ENCODE data around the gene ZNF43.
"Not testable (repeated sequence)": the region's sequence is repeated elsewhere in the genome, so short reads cannot be mapped to it uniquely, and the experiment has no call there.

The ZNF43 gene

DNA sequence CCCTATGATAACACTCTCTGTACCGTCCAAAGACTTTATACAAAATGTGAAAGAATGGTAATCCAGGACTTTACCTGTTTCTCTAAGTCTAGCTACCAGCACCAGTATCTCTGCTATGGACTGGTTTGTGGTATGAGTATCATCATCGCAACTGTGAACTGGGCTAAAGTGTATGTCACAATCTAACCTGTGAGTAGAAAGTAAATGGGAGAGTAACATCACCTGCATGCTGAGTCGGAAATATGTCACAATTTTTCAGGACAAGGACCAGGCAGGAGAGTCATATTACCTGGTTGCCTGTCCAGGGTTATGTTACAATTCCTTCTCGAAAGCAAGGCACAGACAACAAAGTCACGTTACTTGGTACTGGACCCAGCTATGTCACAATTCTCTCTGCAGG, 5.1 kb upstream of the ZNF43 start:
- Mint-ChIP-seq H3K27me3 (no peaks in the 10 kb centered on the region), H3K4me1 (peaks cover 8% of the 10 kb centered on the region), H3K36me3 (peaks cover 75% of the 10 kb centered on the region)

DNA sequence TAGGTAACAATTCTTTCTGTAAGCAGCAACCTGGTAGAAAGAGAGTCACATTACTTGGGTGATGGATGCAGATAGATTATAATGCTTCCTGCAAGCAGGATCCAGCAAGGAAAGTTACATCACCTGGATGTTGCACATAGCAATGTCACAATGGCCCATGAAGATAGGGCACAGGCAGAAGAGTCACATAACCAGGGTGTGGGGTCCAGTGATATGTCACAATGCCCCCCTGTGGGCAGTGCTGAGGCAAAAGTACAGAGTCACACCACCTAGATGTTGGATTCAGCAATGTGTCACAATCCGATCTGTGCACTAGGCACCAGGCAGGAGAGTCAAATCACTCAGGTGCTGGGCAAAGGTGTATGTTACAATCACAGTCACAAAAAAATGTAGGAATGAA, 4.0 kb upstream of the ZNF43 start:
- Mint-ChIP-seq H3K9me3 (peaks cover 23% of the 10 kb centered on the region), H3K4me1 (peaks cover 14% of the 10 kb centered on the region), H3K36me3 (peaks cover 73% of the 10 kb centered on the region), H3K4me3 (no peak overlapping the region), H3K27ac (no peak overlapping the region), H3K27me3 (no peaks in the 10 kb centered on the region)
- CTCF ChIA-PET: no interaction called here
- no peak for DNase-seq

More for the DNA sequence above, 5.1 kb upstream of the ZNF43 start:
- CTCF ChIA-PET: no interaction called here
- Mint-ChIP-seq H3K4me3 (no peak overlapping the region), H3K9me3 (peaks cover 28% of the 10 kb centered on the region), H3K27ac (no peak overlapping the region)
- DNase-seq: no peak

DNA sequence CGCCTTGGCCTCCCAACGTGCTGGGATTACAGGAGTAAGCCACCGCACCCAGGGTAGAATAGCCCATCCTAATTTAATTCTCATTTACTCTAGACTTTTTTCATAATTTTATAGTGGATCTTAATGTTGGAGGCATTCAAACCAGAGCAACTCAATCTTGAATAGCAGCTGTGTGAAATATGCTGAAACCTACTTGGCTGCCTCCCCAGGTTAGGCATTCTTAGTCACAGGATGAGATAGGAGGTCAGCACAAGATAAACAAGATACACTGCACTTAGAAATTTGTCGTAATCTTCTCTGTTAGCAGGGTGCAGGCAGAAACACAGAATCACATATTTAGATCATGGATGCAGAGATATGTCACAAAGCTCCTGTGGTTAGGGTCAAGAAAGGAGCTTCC, 2.7 kb upstream of the ZNF43 start:
- DNase-seq: no peak
- Mint-ChIP-seq H3K36me3 (peaks cover 73% of the 10 kb centered on the region), H3K4me1 (peaks cover 21% of the 10 kb centered on the region), H3K9me3 (peaks cover 27% of the 10 kb centered on the region), H3K27me3 (no peaks in the 10 kb centered on the region), H3K4me3 (no peak overlapping the region), H3K27ac (no peak overlapping the region)
- CTCF ChIA-PET: no interaction called here

DNA sequence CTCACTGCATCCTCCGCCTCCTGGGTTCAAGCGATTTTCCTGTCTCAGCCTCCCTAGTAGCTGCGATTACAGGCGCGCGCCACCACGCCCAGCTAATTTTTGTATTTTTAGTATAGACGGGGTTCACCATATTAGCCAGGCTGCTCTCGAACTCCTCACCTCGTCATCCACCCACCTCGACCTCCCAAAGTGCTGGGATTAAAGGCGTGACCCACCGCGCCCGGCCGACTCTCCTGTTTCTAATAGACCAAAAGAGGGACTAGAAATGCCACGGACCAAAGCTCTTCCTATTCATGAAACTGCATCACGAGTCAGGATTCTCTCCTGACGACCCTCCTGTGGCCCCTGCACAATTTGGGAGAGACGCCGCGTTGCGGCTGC, 563 bp downstream of the ZNF43 start:
- H3K4me1 Mint-ChIP-seq: peaks cover 27% of the 10 kb centered on the region
- DNase-seq: no peak
- CTCF ChIA-PET: interaction anchor here (1.7 kb wide), 1 partner anchor 16 kb away, joined by 4 read pairs; no protein-coding TSS in a partner anchor
- H3K9me3 Mint-ChIP-seq: peaks cover 27% of the 10 kb centered on the region
- peak overlapping the region; percentile 94 for H3K4me3 Mint-ChIP-seq
- no peaks in the 10 kb centered on the region for H3K27me3 Mint-ChIP-seq
- peak overlapping the region; percentile 99 for H3K27ac Mint-ChIP-seq
- H3K36me3 Mint-ChIP-seq: peaks cover 69% of the 10 kb centered on the region

DNA sequence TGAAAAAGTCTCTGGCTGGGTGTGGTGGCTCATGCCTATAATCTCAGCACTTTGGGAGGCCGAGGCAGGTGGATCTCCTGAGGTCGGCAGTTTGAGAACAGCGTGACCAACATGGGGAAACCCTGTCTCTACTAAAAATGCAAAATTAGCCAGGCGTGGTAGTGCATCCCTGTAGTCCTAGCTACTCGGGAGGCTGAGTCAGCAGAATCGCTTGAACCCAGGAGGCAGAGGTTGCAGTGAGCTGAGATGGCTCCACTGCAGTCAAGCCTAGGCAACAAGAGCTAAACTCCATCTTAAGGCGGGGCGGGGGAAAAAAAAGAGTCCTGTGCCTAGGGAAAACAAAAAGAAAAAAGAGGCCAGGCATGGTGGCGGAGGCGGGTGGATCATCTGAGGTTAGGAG, 2.2 kb downstream of the ZNF43 start:
- no peaks in the 10 kb centered on the region for H3K27me3 Mint-ChIP-seq
- H3K9me3 Mint-ChIP-seq: peaks cover 36% of the 10 kb centered on the region
- peak overlapping the region; percentile 73 for H3K4me3 Mint-ChIP-seq
- H3K4me1 Mint-ChIP-seq: peaks cover 27% of the 10 kb centered on the region
- H3K27ac Mint-ChIP-seq: no peak overlapping the region
- CTCF ChIA-PET: no interaction called here
- DNase-seq: no peak
- peaks cover 62% of the 10 kb centered on the region for H3K36me3 Mint-ChIP-seq

DNA sequence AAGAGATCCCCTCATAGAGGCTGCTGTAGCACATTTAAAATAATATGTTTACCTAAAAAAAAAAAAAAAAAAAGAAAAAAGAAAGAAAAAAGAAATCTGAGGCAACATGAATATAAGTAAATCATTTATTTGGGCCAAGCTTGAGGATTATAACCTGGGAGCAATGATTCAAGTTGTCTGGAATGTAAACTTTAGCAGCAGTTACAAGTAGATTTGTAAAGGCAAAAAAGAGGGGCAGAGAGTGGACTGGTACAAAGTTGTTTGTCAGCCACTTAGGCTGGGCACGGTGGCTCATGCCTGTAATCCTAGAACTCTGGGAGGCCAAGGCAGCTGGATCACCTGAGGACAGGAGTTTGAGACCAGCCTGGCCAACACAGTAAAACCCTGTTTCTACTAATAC, 11.3 kb downstream of the ZNF43 start:
- H3K9me3 Mint-ChIP-seq: peaks cover 44% of the 10 kb centered on the region
- CTCF ChIA-PET: no interaction called here
- H3K27me3 Mint-ChIP-seq: no peaks in the 10 kb centered on the region
- H3K36me3 Mint-ChIP-seq: peaks cover 54% of the 10 kb centered on the region
- H3K4me1 Mint-ChIP-seq: no peaks in the 10 kb centered on the region
- H3K4me3 Mint-ChIP-seq: no peak overlapping the region
- DNase-seq: no peak
- H3K27ac Mint-ChIP-seq: no peak overlapping the region

DNA sequence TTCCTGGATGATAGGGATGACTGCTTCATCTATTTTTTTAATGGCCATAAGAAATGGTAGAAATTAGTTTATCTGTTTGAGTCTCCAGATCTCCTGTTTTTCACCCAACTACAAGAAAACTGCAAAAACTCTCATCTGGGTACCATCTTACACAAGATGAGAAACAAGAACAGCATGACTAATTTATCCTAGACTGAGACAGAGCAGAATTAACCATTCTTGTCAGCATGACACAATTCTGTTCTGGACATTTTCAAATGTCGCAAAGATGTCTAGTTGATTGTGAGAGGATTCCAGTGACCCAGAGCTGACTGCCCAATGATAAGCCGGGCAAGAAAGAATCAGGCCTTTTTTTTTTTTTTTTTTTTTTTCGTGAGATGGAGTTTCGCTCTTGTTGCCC, 12.8 kb downstream of the ZNF43 start:
- H3K36me3 Mint-ChIP-seq: peaks cover 64% of the 10 kb centered on the region

DNA sequence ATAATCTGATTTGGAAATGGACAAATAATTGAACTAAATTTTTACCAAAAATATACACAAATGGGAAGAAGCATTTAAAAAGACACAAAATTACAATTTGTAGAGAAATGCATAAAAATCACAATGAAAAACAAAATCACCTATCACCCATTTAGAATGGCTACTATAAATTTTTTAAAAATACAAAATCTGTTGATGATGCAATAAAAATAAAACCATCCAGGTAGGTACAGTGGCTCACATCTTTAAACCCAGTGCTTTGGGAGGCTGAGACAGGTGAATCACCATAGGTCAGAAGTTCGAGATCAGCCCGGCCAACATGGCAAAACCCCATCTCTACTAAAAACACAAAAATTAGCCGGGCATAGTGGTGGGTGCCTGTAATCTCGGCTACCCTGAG, 23.5 kb downstream of the ZNF43 start:
- H3K4me3 Mint-ChIP-seq: no peak overlapping the region
- DNase-seq: no peak
- H3K4me1 Mint-ChIP-seq: no peaks in the 10 kb centered on the region
- no peak overlapping the region for H3K27ac Mint-ChIP-seq
- CTCF ChIA-PET: no interaction called here
- H3K9me3 Mint-ChIP-seq: peaks cover 48% of the 10 kb centered on the region
- H3K36me3 Mint-ChIP-seq: peaks cover 84% of the 10 kb centered on the region
- H3K27me3 Mint-ChIP-seq: no peaks in the 10 kb centered on the region

More for the DNA sequence above, 12.8 kb downstream of the ZNF43 start:
- Mint-ChIP-seq H3K27ac (no peak overlapping the region), H3K4me3 (no peak overlapping the region), H3K9me3 (peaks cover 52% of the 10 kb centered on the region), H3K4me1 (no peaks in the 10 kb centered on the region), H3K27me3 (no peaks in the 10 kb centered on the region)
- DNase-seq: no peak
- CTCF ChIA-PET: no interaction called here

DNA sequence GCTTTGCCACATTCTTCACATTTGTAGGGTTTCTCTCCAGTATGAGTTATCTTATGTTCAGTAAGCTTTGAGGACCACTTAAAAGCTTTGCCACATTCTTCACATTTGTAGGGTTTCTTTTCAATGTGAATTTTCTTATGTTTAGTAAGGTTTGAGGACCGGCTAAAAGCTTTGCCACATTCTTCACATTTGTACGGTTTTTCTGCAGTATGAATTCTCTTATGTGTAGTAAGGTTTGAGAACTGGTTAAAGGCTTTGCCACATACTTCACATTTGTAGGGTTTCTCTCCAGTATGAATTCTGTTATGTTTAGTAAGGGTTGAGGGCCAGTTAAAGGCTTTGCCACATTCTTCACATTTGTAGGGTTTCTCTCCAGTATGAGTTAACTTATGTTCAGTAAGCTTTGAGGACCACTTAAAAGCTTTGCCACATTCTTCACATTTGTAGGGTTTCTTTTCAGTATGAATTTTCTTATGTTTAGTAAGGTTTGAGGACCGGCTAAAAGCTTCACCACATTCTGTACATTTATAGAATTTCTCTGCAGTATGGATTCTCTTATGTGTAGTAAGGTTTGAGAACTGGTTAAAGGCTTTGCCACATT, 27.5 kb downstream of the ZNF43 start:
- H3K9me3 Mint-ChIP-seq: peaks cover 58% of the 10 kb centered on the region
- H3K4me3 Mint-ChIP-seq, DNase-seq, H3K27me3 Mint-ChIP-seq, H3K27ac Mint-ChIP-seq, H3K4me1 Mint-ChIP-seq: not testable (repeated sequence)
- H3K36me3 Mint-ChIP-seq: peaks cover 60% of the 10 kb centered on the region
- CTCF ChIA-PET: interaction anchor here (0.5 kb wide), 1 partner anchor 22 kb away, joined by 3 read pairs; no protein-coding TSS in a partner anchor

DNA sequence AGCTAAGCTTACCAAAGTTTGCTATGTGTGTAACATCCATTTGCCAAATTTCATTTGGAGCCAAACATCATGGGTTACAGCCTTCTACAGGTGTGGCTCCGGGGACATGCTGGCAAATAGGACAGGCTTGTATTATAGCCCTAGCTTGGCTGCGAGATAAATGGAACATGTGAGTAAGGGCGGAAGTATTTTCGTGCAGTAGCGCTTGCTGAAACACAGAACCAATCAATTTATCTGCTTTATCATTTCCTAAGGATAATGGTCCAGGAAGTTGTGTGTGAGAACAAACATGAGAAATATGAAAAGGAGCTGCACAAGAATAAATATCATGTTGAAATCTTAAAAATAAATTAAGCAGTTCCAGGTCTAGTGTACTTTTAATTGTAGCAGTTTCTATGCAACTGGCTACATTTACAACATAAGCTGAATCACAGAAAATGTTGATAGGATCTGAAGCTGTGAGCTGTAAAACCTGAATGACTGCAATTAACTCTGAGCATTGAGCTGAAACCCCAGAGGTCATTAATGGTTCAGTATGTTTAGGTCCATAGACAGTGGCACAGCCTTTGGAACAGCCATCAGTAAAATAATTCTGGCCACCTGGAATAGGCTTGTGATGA, 46.4 kb downstream of the ZNF43 start:
- H3K4me3 Mint-ChIP-seq: no peak overlapping the region
- CTCF ChIA-PET: no interaction called here
- H3K27ac Mint-ChIP-seq: no peak overlapping the region
- H3K27me3 Mint-ChIP-seq: no peaks in the 10 kb centered on the region
- no peaks in the 10 kb centered on the region for H3K36me3 Mint-ChIP-seq
- H3K9me3 Mint-ChIP-seq: peaks cover 52% of the 10 kb centered on the region
- no peaks in the 10 kb centered on the region for H3K4me1 Mint-ChIP-seq
- no peak for DNase-seq

DNA sequence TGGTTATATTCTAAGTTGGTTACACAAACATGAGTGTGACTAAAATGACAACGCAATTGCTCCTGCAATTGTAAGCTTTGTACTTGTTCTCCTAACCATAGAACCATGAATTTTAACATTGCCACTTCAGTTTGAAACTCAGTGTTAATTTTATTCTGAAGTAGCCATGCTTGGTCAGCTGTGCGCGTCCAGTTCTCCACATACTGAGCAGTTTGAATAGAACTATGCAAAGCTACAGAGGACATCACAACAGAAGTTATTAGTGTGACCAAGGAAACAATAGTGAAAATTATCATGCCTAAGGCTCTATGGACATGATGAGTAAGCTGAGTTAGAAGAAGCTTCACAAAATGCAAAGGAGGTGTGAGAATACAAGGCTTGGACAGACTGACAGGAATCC, 49.0 kb downstream of the ZNF43 start:
- CTCF ChIA-PET: no interaction called here
- H3K4me1 Mint-ChIP-seq: no peaks in the 10 kb centered on the region
- no peaks in the 10 kb centered on the region for H3K36me3 Mint-ChIP-seq
- H3K9me3 Mint-ChIP-seq: peaks cover 47% of the 10 kb centered on the region
- H3K4me3 Mint-ChIP-seq: no peak overlapping the region
- no peak overlapping the region for H3K27ac Mint-ChIP-seq
- DNase-seq: no peak
- no peaks in the 10 kb centered on the region for H3K27me3 Mint-ChIP-seq

DNA sequence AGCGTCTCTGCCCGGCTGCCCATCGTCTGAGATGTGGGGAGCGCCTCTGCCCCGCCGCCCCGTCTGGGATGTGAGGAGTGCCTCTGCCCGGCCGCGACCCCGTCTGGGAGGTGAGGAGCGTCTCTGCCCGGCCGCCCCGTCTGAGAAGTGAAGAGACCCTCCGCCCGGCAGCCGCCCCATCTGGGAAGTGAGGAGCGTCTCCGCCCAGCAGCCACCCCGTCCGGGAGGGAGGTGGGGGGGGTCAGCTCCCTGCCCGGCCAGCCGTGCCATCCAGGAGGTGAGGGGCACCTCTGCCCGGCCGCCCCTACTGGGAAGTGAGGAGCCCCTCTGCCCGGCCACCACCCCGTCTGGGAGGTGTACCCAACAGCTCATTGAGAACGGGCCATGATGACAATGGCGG, 60.2 kb downstream of the ZNF43 start:
- H3K4me1 Mint-ChIP-seq, H3K4me3 Mint-ChIP-seq, CTCF ChIA-PET, H3K27me3 Mint-ChIP-seq, DNase-seq, H3K36me3 Mint-ChIP-seq, H3K27ac Mint-ChIP-seq: not testable (repeated sequence)
- H3K9me3 Mint-ChIP-seq: peaks cover 11% of the 10 kb centered on the region

DNA sequence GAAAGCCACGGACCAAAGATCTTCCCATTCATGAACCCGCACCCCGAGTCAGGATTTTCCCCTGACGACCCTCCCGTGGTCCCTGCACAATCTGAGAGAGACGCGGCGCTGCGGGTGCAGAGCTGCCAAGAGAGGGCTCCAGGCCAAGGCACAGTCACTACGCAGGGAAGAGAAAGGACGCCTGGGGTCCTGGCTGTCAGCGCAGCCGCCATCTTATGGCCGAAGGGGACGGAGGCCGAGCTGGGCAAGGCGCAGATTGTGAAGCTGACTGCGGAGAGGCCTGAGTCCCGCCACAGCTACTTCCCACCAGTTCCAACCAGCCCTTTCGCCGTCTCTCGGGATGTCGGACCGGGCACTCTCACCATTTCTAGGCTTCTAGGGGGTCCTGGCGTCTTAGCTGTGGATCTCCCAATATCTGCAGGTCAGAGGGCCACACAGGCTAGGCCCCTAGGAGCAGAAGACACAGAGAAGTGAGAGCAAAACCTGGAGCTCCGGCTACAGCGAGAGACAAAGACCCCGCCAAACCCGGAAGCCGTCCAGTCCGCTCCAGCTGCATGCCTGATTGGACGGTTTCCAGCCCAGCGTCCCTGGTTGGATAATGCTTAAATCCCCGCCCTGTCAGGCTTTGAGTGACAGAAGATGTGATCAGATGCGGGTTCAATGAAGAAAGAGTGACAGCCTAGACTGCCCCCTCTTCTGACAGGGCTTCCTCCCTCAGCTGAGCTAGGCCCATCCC, 68.7 kb downstream of the ZNF43 start, which contains the start of gene ZNF100:
ZNF100 (minus strand) TSS at position 515 of the 736 bp plus-strand sequence; CDS start at position 365, 150 bp downstream.
- Mint-ChIP-seq H3K4me3 (peak within 1 kb of the TSS; percentile 98), H3K4me1 (peaks cover 22% of the 10 kb centered on the region), H3K27me3 (no peaks in the 10 kb centered on the region), H3K27ac (peak within 1 kb of the TSS; percentile 96), H3K36me3 (peaks cover 44% of the 10 kb centered on the region), H3K9me3 (peaks cover 29% of the 10 kb centered on the region)
- CTCF ChIA-PET: interaction anchor here (0.6 to 1.2 kb wide), 2 partner anchors 86 to 565 kb away, joined by 3 read pairs; no protein-coding TSS in a partner anchor
- DNase-seq: peak; percentile 92

DNA sequence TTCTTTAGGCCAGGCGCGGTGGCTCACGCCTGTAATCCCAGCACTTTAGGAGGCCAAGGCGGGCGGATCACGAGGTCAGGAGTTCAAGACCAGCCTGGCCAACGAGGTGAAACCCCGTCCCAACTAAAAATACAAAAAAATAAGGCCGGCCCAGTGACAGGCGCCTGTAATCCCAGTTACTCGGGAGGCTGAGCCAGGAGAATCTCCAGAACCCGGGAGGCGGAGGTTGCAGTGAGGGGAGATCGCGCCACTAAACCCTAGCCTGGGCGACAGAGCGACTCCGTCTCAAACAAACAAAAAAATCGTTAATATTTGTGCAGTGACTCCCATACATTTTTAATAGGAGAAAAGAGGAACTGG, 69.3 kb downstream of the ZNF43 start:
- H3K9me3 Mint-ChIP-seq: peaks cover 33% of the 10 kb centered on the region
- CTCF ChIA-PET: not testable (repeated sequence)

DNA sequence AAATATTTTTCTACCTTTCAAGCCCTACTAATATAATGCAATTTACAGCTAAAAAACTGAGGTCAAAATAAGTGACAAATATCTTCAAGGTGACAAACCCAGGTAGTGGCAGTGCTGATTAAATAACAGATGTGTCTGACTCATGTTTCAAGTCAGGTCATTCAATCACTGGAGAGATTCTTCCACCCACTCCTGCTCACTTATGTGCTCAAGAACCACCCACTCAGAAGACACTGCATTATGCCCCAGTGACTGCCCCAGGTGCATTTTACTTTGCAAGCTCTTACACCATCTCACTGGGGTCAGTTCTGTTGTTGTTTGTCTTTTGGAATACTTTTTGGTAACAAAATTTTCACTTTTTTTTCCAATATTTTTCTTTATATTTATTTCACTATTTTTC, 70.8 kb downstream of the ZNF43 start:
- no peaks in the 10 kb centered on the region for H3K27me3 Mint-ChIP-seq
- DNase-seq: no peak
- CTCF ChIA-PET: no interaction called here
- peaks cover 22% of the 10 kb centered on the region for H3K4me1 Mint-ChIP-seq
- H3K36me3 Mint-ChIP-seq: peaks cover 62% of the 10 kb centered on the region
- no peak overlapping the region for H3K4me3 Mint-ChIP-seq
- H3K9me3 Mint-ChIP-seq: peaks cover 33% of the 10 kb centered on the region
- H3K27ac Mint-ChIP-seq: no peak overlapping the region

More for the DNA sequence above, 69.3 kb downstream of the ZNF43 start:
- DNase-seq, H3K27me3 Mint-ChIP-seq: not testable (repeated sequence)
- peak overlapping the region; percentile 98 for H3K4me3 Mint-ChIP-seq
- H3K36me3 Mint-ChIP-seq: peaks cover 50% of the 10 kb centered on the region
- peak overlapping the region; percentile 96 for H3K27ac Mint-ChIP-seq
- peaks cover 22% of the 10 kb centered on the region for H3K4me1 Mint-ChIP-seq
